Upper lobe of left lung (tissue), 6 donors: ENCODE data around the gene PROCR. TPM values are rescaled to one million over a fixed set of nuclear protein-coding genes. Genes with fewer than 3 reads are reported as not detected.
A peak's percentile ranks its signal among the peaks of the same experiment; 100 is the strongest.

ENCODE experiments used
- ATAC-seq, 2 donors: fragments of 200-7000 bp; cut with Tn5 transposase; one replicate each; pipeline ENCODE4 v1.9.1; 2022; ENCODE audit warnings: mild to moderate bottlenecking in 2 of 2, moderate library complexity in 2 of 2; ENCODE audit not compliant: low FRiP score in 2 of 2
- DNase-seq, 2 donors: peaks; one replicate each; pipeline ENCODE4 v3.0.0-alpha.2; 2019 to 2020
- H3K27ac ChIP-seq, 4 donors: fragments of 200-600 bp; sonication (generic); one replicate each; pipeline ENCODE4 v1.5.1; 2016 to 2019
- H3K27me3 ChIP-seq, 4 donors: fragments of 200-600 bp; sonication (generic); one replicate each; pipeline ENCODE4 v1.5.1; 2017 to 2019
- H3K36me3 ChIP-seq, 4 donors: fragments of 200-600 bp; sonication (generic); one replicate each; pipeline ENCODE4 v1.5.1; 2016 to 2019
- H3K4me1 ChIP-seq, 4 donors: fragments of 200-600 bp; sonication (generic); one replicate each; pipeline ENCODE4 v1.5.1; 2018 to 2019
- H3K4me3 ChIP-seq, 4 donors: fragments of 200-600 bp; sonication (generic); one replicate each; pipeline ENCODE4 v1.5.1; 2017 to 2019; ENCODE audit warnings: mild to moderate bottlenecking in 2 of 4, moderate library complexity in 1 of 4
- H3K9me3 ChIP-seq, 4 donors: fragments of 200-600 bp; sonication (generic); one replicate each; pipeline ENCODE4 v1.5.1; 2018 to 2019
- CTCF ChIP-seq, 6 experiments: fragments of 450-650 bp in 4 of 6; fragments of 200-600 bp in 2 of 6; sonication (generic) in 2 of 6; IDR thresholded peaks; one replicate each; pipeline ENCODE4 v1.5.1; 2016 to 2019; ENCODE audit warnings: antibody characterized with exemption in 6 of 6
- EP300 ChIP-seq, 4 donors: sonication (generic); formaldehyde crosslinking; IDR thresholded peaks; one replicate each; pipeline ENCODE4 v1.5.1; 2017; ENCODE audit warnings: antibody characterized with exemption in 4 of 4, control low read depth in 2 of 4
- POLR2A ChIP-seq, 4 donors: fragments of 450-650 bp; IDR thresholded peaks; one replicate each; pipeline ENCODE4 v1.5.1; 2016 to 2017; ENCODE audit warnings: antibody characterized with exemption in 4 of 4, mild to moderate bottlenecking in 2 of 4
- POLR2AphosphoS5 ChIP-seq, 2 donors: sonication (generic); formaldehyde crosslinking; IDR thresholded peaks; one replicate each; pipeline ENCODE4 v1.5.1; 2017; ENCODE audit warnings: antibody characterized with exemption in 2 of 2
- WGBS, 2 donors: methylation state at CpG; one replicate each; pipeline ENCODE4 v1.1.5; 2017 to 2018; 5-methylcytosine and 5-hydroxymethylcytosine counted together
- total RNA-seq, 6 donors: library from RNA; depleted of rRNA in 4 of 6; stranded (reverse); fragments of >200 nt in 4 of 6; gene quantifications; one replicate each; pipeline versions ENCODE4 v1.1.0 to v1.2.1, GENCODE V29; 2016 to 2021
- donor health status: DM: no; HTN: no; CAD: no; lungs with moderate emphysema.
- donor health status: DM: no; HTN: yes; CAD: no; lungs with severe emphysema.

Gene PROCR
- total RNA-seq, 6 donors from 2014 or later: 5.2 to 24.7 (median 11.6) TPM

- DNase-seq: no peak
Observed at GRCh38 chr20:35215066-35215956, 43.4 kb downstream of the PROCR start.

GRCh38 chr20:35216541-35216940 lies 44.7 kb downstream of the PROCR start:
- no peak for TF ChIP-seq POLR2AphosphoS5 (IDR thresholded peaks at IDR 0.05)
- TF ChIP-seq CTCF (IDR thresholded peaks at IDR 0.05): no peak
- no peak for TF ChIP-seq EP300 (IDR thresholded peaks at IDR 0.05)
- TF ChIP-seq POLR2A (IDR thresholded peaks at IDR 0.05): no peak
- no peaks in the 10 kb centered on the region for H3K4me1 ChIP-seq
- H3K27ac ChIP-seq: no peak overlapping the region
- no peaks in the 10 kb centered on the region for H3K9me3 ChIP-seq
- 92 to 94% methylated on average over 5 of the region's 5 CpGs for WGBS, 2 donors
- no peak for DNase-seq
- ATAC-seq: no peak
- no peaks in the 10 kb centered on the region for H3K27me3 ChIP-seq
- H3K36me3 ChIP-seq: peaks cover 0 to 11% (median 0%) of the 10 kb centered on the region in 4 donors
- no peak overlapping the region for H3K4me3 ChIP-seq

More at GRCh38 chr20:35215066-35215956, 43.4 kb downstream of the PROCR start:
- 87 to 88% methylated on average over 12 of the region's 12 CpGs for WGBS, 2 donors
- Histone ChIP-seq H3K27me3 (no peaks in the 10 kb centered on the region), H3K27ac (no peak overlapping the region), H3K9me3 (no peaks in the 10 kb centered on the region), H3K4me3 (no peak overlapping the region), H3K36me3 (peaks cover 0 to 11% (median 0%) of the 10 kb centered on the region in 4 donors), H3K4me1 (no peaks in the 10 kb centered on the region)
- ATAC-seq: no peak
- TF ChIP-seq POLR2AphosphoS5 (IDR thresholded peaks at IDR 0.05) (no peak), POLR2A (IDR thresholded peaks at IDR 0.05) (no peak), EP300 (IDR thresholded peaks at IDR 0.05) (no peak), CTCF (IDR thresholded peaks at IDR 0.05) (no peak)

GRCh38 chr20:35223941-35224340 lies 52.1 kb downstream of the PROCR start:
- no peak for ATAC-seq
- no peaks in the 10 kb centered on the region for H3K9me3 ChIP-seq
- 90 to 94% methylated on average over 5 of the region's 5 CpGs for WGBS, 2 donors
- no peak for DNase-seq
- H3K27ac ChIP-seq: no peak overlapping the region
- peaks cover 10 to 20% (median 13%) of the 10 kb centered on the region in 4 donors for H3K4me1 ChIP-seq
- peaks cover 0 to 3% (median 0%) of the 10 kb centered on the region in 4 donors for H3K27me3 ChIP-seq
- no peaks in the 10 kb centered on the region for H3K36me3 ChIP-seq
- no peak overlapping the region for H3K4me3 ChIP-seq
- TF ChIP-seq CTCF (IDR thresholded peaks at IDR 0.05) (no peak), EP300 (IDR thresholded peaks at IDR 0.05) (no peak), POLR2A (IDR thresholded peaks at IDR 0.05) (no peak), POLR2AphosphoS5 (IDR thresholded peaks at IDR 0.05) (no peak)

- DNase-seq (no peak), ATAC-seq (no peak)
- H3K27ac ChIP-seq: no peak overlapping the region
- H3K9me3 ChIP-seq: no peaks in the 10 kb centered on the region
- H3K4me1 ChIP-seq: peaks cover 10 to 20% (median 13%) of the 10 kb centered on the region in 4 donors
- no peak for TF ChIP-seq POLR2AphosphoS5 (IDR thresholded peaks at IDR 0.05)
- no peak for TF ChIP-seq EP300 (IDR thresholded peaks at IDR 0.05)
- 95 to 98% methylated on average over 5 of the region's 5 CpGs for WGBS, 2 donors
- peaks cover 0 to 3% (median 0%) of the 10 kb centered on the region in 4 donors for H3K27me3 ChIP-seq
- H3K4me3 ChIP-seq: no peak overlapping the region
- no peaks in the 10 kb centered on the region for H3K36me3 ChIP-seq
Observed at GRCh38 chr20:35224536-35224935, 52.7 kb downstream of the PROCR start.

- ATAC-seq: no peak
- Histone ChIP-seq H3K27me3 (peaks cover 0 to 3% (median 0%) of the 10 kb centered on the region in 4 donors), H3K4me3 (peak overlapping the region in 1 of 4 donors; percentile 44), H3K36me3 (no peaks in the 10 kb centered on the region), H3K27ac (no peak overlapping the region), H3K9me3 (no peaks in the 10 kb centered on the region), H3K4me1 (peaks cover 10 to 20% (median 13%) of the 10 kb centered on the region in 4 donors)
- no peak for TF ChIP-seq CTCF (IDR thresholded peaks at IDR 0.05)
- TF ChIP-seq POLR2A (IDR thresholded peaks at IDR 0.05): no peak
- no peak for TF ChIP-seq EP300 (IDR thresholded peaks at IDR 0.05)
- no peak for TF ChIP-seq POLR2AphosphoS5 (IDR thresholded peaks at IDR 0.05)
- 23 to 33% methylated on average over 9 of the region's 9 CpGs for WGBS, 2 donors
- no peak for DNase-seq
Observed at GRCh38 chr20:35225319-35226125, 53.6 kb downstream of the PROCR start.
